Smooth muscle cell (in vitro differentiated cells): Measurements from ENCODE around the gene TRPM2. TPM values are rescaled to one million over a fixed set of nuclear protein-coding genes. Genes with fewer than 3 reads are reported as not detected.
"Not testable (repeated sequence)": the region's sequence is repeated elsewhere in the genome, so short reads cannot be mapped to it uniquely, and the experiment has no call there.

Experiments used
- DNase-seq: peaks from one replicate; lab custom pipeline; 2025; ENCODE audit not compliant: unreplicated experiment; lab: John Stamatoyannopoulos, UW
- H2AFZ ChIP-seq: fragments of 200-600 bp; sonication (generic); 2 replicates; pipeline ENCODE4 v1.6.0; 2016; ENCODE audit warnings: antibody characterized with exemption, low read depth, mild to moderate bottlenecking
- H3F3A ChIP-seq: fragments of 200-600 bp; sonication (generic); 2 replicates; pipeline ENCODE4 v1.6.0; 2017; ENCODE audit warnings: antibody characterized with exemption, low read depth
- H3K27ac ChIP-seq: fragments of 200-600 bp; sonication (generic); 2 replicates; pipeline ENCODE4 v1.5.1; 2016; ENCODE audit warnings: low read depth, mild to moderate bottlenecking
- H3K27me3 ChIP-seq: fragments of 200-600 bp; sonication (generic); 2 replicates; pipeline ENCODE4 v1.6.1; 2016; ENCODE audit warnings: low read depth, mild to moderate bottlenecking
- H3K36me3 ChIP-seq: fragments of 200-600 bp; sonication (generic); 2 replicates; pipeline ENCODE4 v1.5.1; 2016; ENCODE audit warnings: low read depth
- H3K4me1 ChIP-seq: fragments of 200-600 bp; sonication (generic); 2 replicates; pipeline ENCODE4 v1.5.1; 2016; ENCODE audit warnings: low read depth
- H3K4me2 ChIP-seq: fragments of 200-600 bp; sonication (generic); 2 replicates; pipeline ENCODE4 v1.6.0; 2016; ENCODE audit warnings: mild to moderate bottlenecking
- H3K4me3 ChIP-seq: fragments of 200-600 bp; sonication (generic); 2 replicates; pipeline ENCODE4 v1.5.1; 2016; ENCODE audit warnings: mild to moderate bottlenecking
- H3K79me2 ChIP-seq: fragments of 200-600 bp; sonication (generic); 2 replicates; pipeline ENCODE4 v1.6.0; 2016; ENCODE audit warnings: low read depth, mild to moderate bottlenecking
- H3K9ac ChIP-seq: fragments of 200-600 bp; sonication (generic); 2 replicates; pipeline ENCODE4 v1.6.0; 2016; ENCODE audit warnings: low read depth
- H3K9me3 ChIP-seq: fragments of 200-600 bp; sonication (generic); replicated peaks from 2 replicates; pipeline ENCODE4 v1.5.1; 2016; ENCODE audit warnings: low read depth
- H4K20me1 ChIP-seq: fragments of 200-600 bp; sonication (generic); 2 replicates; pipeline ENCODE4 v1.6.0; 2016; ENCODE audit warnings: low read depth
- CTCF ChIP-seq: fragments of 200-600 bp; sonication (generic); IDR thresholded peaks from 2 replicates; pipeline ENCODE4 v1.5.1; 2017; ENCODE audit warnings: borderline replicate concordance, mild to moderate bottlenecking, antibody characterized with exemption; ENCODE audit not compliant: insufficient read depth, poor library complexity, severe bottlenecking
- WGBS: methylation state at CpG from one replicate; pipeline ENCODE4 v1.1.7; 2016; ENCODE audit warnings: low lambda C conversion rate; 5-methylcytosine and 5-hydroxymethylcytosine counted together
- polyA plus RNA-seq: library from polyadenylated mRNA; unstranded; fragments of >200 nt; fragmentation: Nextera tagmentation; extraction: Ambion mirVana; gene quantifications from 2 replicates; pipeline ENCODE4 v1.2.1, GENCODE V29; 2016
- total RNA-seq: library from RNA; depleted of rRNA; stranded (reverse); fragments of >200 nt; gene quantifications from 2 replicates; pipeline ENCODE4 v1.2.3, GENCODE V29; 2014

TRPM2 gene
- total and polyA plus RNA-seq, 2 experiments from 2014 or later: 0.31 TPM; not detected in 1

- no peaks in the 10 kb centered on the region for H3K36me3 ChIP-seq
- H3F3A ChIP-seq: peaks cover 8% of the 10 kb centered on the region
- no peaks in the 10 kb centered on the region for H3K4me1 ChIP-seq
- no peak overlapping the region for H3K4me3 ChIP-seq
- no peak overlapping the region for H3K4me2 ChIP-seq
- H3K9ac ChIP-seq: no peak overlapping the region
- no peak overlapping the region for H3K27ac ChIP-seq
- no peaks in the 10 kb centered on the region for H3K9me3 ChIP-seq
- no peaks in the 10 kb centered on the region for H3K79me2 ChIP-seq
- no peak for TF ChIP-seq CTCF
- WGBS: 88% methylated on average over 17 of the region's 17 CpGs
- no peaks in the 10 kb centered on the region for H3K27me3 ChIP-seq
- DNase-seq: no peak
- no peak overlapping the region for H2AFZ ChIP-seq
- no peaks in the 10 kb centered on the region for H4K20me1 ChIP-seq
Observed at GRCh38 chr21:44402323-44403105, 49.1 kb downstream of the TRPM2 start.

- WGBS: 97% methylated on average over 3 of the region's 3 CpGs
- no peaks in the 10 kb centered on the region for H4K20me1 ChIP-seq
- H3F3A ChIP-seq: peaks cover 8% of the 10 kb centered on the region
- H2AFZ ChIP-seq: no peak overlapping the region
- H3K9ac ChIP-seq: no peak overlapping the region
- no peaks in the 10 kb centered on the region for H3K27me3 ChIP-seq
- H3K4me2 ChIP-seq: no peak overlapping the region
- no peaks in the 10 kb centered on the region for H3K9me3 ChIP-seq
- H3K27ac ChIP-seq: no peak overlapping the region
- no peak for TF ChIP-seq CTCF
- H3K36me3 ChIP-seq: no peaks in the 10 kb centered on the region
- H3K4me3 ChIP-seq: no peak overlapping the region
- no peaks in the 10 kb centered on the region for H3K79me2 ChIP-seq
- no peaks in the 10 kb centered on the region for H3K4me1 ChIP-seq
- no peak for DNase-seq
Observed at GRCh38 chr21:44403106-44404020, 49.9 kb downstream of the TRPM2 start.

GRCh38 chr21:44404482-44404881 is 51.1 kb downstream of the TRPM2 start:
- H3K4me1 ChIP-seq, H3K36me3 ChIP-seq, H3K27ac ChIP-seq, H3K27me3 ChIP-seq, H3F3A ChIP-seq, H2AFZ ChIP-seq, H4K20me1 ChIP-seq, H3K4me3 ChIP-seq, H3K9me3 ChIP-seq, H3K9ac ChIP-seq, H3K4me2 ChIP-seq, H3K79me2 ChIP-seq, DNase-seq: not testable (repeated sequence)
- WGBS: 93% methylated on average over 7 of the region's 7 CpGs
